Measurements from ENCODE around the gene SULT2A1. TPM values are rescaled to one million over a fixed set of nuclear protein-coding genes. Genes with fewer than 3 reads are reported as not detected.
"Not testable (repeated sequence)": the region's sequence is repeated elsewhere in the genome, so short reads cannot be mapped to it uniquely, and the experiment has no call there.

SULT2A1 gene
- polyA plus RNA-seq (2013, experiment 1 of 2; ENCODE audit: insufficient read length) = 0.06 TPM
- polyA plus RNA-seq (2013, experiment 2 of 2; ENCODE audit: insufficient read length) = 0.06 TPM

DNA sequence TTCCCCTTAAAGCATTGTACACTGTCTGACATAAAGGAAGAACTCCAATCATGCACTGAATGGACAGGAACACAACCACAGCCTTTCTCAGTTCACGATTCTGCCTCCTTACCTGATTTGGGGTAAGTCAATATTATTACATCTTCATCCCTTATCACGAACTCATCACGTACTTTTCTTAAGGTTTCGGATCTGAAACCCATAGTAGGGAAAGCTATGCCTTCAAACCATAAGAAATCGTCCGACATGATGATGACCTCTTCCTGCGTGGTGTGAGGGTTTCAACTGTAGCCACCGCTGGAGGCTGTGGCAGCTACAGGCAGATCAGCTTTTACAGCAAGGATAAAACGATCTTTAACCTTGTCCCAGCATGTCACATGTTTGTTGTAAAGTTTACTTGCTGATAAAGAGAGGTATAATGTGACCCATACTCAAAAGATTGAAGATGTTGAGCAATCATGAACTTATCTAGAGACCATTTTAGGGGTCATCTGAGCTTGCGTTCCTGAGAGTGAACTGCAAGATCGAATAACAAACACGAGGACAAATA lies at the start of gene SULT2A1:
SULT2A1 (minus strand) TSS at position 306 of the 550 bp plus-strand sequence; CDS start at position 248, 58 bp downstream.
- no peak for DNase-seq

- DNase-seq = not testable (repeated sequence)
These were observed 42.5 kb upstream of the SULT2A1 start for GRCh38 chr19:47928581-47928980.

DNA sequence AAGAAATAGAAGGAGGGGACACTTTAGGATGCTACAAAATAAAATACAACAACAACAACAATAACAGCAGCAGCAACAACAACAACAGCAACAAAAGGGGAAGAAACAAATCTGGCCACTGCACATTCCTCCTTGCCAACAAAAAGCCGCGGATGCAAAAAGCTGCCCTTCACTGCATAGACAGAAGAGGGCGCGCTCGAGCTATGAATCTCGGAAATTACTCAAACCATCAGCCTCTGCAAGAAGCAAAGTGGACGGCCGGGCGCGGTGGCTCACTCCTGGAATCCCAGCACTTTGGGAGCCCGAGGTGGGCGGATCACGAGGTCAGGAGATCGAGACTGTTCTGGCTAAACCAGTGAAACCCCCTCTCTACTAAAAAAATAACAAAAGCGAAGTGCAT lies 34.0 kb upstream of the SULT2A1 start:
- not testable (repeated sequence) for DNase-seq

- DNase-seq = not testable (repeated sequence)
These were observed 24.1 kb upstream of the SULT2A1 start for GRCh38 chr19:47910191-47910590.

GRCh38 chr19:47909350-47909749 lies 23.2 kb upstream of the SULT2A1 start:
- not testable (repeated sequence) for DNase-seq

GRCh38 chr19:47901370-47901769 lies 15.3 kb upstream of the SULT2A1 start:
- no peak for DNase-seq

GRCh38 chr19:47899335-47899734 lies 13.2 kb upstream of the SULT2A1 start:
- no peak for DNase-seq

DNA sequence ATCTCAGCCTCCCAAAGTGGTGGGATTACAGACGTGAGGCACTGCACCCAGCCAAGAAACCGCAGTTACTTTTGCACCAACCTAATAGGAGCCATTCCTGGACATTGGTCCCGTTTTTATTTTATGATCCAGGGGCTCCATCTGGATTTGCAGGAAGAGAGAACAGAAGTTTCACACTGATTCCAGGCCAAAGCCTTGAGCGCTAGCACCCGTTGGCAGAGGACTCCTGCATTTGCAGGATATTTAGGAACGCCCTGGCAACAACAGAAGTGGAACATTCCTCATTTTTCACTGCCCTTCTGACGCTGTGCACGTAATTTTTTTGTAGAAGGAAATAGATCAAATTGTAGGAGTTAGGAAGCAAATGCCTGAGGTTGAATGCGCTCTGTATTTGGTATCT lies 11.7 kb upstream of the SULT2A1 start:
- no peak for DNase-seq

DNA sequence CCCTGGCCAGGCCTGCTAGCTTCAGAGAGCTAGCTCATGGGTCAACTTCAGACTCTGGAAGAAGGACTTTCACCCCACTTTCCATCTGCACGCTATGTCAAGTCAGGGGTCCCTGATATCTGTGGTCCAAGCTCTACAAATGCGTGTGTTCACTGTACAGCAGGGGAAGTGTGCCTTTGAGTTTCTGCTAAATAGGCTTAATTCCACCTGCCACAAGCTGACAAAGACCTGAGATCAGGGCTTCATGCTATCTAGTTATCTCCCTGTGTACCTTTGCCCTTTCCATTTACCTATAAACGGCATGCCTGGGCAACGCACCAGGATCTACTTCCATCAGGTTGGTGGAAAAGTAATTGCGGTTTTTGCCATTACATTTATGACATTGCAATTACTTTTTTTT lies 10.7 kb upstream of the SULT2A1 start:
- no peak for DNase-seq

DNA sequence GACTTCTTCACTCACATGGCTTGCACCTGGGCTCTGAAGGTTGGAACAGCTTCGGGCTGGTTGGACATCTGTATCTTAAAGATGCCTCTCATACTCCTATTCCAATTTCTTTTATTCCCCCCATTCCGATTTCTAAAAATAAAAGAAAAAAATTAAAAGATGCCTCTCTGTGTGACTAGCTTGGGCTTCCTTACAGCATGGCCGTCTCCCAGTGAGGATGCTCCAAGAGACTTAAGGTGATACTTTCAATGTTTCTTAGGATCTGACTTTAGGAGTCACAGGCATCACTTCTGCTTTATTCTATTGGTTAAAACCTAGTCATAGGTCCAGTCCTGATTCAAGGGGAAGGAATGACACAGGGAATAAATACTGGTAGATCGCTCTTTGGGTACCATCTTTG lies 9.9 kb upstream of the SULT2A1 start:
- DNase-seq = no peak

- no peak for DNase-seq
These were observed 9.2 kb upstream of the SULT2A1 start for GRCh38 chr19:47895165-47895782.

DNA sequence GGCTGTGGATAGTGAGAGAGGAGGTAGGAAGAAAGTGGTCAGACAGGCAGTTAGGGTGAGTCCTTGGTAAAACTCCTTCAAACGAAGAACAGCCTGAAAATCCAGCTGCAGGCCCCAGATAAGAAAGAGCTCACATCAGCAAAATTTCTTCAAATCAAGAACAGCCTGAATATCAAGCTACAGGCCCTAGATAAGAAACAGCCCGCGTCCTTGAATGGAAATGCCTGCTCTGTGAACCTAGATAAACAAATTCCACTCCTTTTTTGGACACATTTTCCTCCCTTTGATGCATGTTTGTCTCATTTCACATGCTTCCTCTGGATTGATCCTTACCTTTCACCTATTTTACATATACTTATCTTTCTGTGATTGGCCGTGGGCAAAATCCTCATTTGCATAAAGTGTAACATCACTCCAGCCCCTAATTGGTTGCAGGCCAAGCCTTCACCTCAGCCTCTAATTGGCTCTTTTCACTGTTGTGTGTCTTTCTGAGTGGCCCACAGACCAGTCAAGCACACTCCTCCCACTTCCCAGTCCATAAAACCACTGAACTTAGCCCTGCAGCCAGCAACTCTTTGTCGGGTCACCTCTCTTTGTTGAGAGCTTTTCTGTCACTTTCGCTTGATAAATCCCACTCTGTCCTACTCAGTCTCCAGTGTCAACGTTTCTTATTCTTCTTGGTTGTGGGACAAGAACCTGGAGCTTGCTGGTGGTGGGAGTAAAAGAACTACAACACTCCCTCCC lies 6.0 kb upstream of the SULT2A1 start:
- no peak for DNase-seq

DNA sequence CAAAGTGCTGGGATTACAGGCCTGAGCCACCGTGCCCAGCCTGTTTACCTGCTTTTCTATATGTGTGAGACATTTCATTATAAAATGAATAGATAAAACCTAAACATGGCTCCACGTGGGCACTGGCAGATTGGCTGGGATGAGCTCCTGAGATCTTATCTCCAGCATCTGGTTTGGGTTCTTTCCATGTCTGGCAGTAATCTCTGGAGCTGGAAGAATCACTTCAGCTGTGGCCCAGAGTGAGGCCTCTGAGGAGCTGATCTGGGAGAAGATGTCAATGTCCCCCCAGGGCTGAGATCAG lies 5.5 kb upstream of the SULT2A1 start:
- DNase-seq = no peak

DNA sequence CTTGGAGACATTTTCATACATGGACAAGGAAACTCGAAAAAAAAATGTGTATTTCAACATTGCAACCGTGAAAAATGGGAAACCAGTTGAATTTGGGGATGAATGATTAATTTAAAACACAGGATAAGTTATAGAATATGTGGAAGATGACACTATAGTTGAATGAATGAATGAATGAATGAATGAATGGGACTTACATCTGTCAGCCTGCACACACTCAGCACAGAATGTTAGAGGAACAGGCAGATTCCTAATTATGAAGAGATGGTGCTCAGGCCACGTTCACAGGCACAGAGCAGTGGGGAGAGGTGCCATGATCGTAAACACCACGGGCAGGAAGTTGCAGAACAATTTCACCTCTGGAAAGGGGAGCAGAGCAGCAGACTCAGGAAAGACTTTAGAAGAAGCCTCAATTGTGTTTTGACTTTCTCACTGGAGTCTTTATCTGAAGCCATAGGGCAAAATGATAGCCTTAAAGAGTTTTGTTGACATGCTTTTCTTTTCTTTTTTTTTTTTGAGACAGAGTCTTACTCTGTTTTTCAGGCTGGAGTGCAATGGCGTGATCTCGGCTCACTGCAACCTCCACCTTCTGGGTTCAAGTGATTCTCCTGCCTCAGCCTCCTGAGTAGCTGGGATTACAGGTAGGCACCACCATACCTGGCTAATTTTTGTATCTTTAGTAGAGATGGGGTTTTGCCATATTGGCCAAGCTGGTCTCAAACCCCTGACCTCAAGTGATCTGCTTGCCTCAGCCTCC lies 4.9 kb upstream of the SULT2A1 start:
- no peak for DNase-seq

DNA sequence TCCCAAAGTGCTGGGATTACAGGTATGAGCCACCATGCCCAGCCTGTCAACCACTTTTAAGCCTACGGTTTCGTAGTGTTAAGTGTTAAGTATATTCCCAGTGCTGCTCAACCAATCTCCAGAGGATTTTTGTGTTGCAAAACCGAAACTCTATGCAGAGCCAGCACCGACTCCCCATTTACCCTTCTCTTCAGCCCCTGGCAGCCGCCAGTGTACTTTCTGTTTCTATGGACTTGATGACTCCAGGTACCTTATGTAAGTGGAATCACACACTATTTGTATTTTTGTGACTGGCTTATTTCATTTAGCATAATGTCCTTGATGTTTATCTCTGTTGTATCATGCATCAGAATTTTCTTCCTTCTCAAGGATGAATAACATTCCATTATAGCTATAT lies 1.1 kb downstream of the SULT2A1 start:
- no peak for DNase-seq

DNA sequence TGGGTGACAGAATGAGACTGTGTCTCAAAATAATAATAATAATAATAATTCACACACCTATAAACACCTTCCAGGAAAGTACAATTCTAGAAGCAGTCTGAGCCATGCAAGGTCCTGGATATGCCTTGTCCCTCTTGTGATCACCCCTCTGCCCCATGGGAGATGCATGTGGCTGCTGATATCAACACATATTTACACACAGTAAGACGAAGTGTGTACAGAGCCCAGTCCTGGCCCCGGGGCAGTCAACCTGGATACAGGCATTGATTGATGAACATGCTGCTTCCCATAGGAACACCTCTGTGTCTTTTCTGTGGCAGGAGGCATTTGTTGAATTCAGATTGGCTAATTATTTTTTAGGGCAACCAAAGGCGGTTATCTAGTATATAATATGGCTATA lies 3.2 kb downstream of the SULT2A1 start:
- no peak for DNase-seq

- DNase-seq = no peak
These were observed 4.4 kb downstream of the SULT2A1 start for GRCh38 chr19:47881757-47882156.

DNA sequence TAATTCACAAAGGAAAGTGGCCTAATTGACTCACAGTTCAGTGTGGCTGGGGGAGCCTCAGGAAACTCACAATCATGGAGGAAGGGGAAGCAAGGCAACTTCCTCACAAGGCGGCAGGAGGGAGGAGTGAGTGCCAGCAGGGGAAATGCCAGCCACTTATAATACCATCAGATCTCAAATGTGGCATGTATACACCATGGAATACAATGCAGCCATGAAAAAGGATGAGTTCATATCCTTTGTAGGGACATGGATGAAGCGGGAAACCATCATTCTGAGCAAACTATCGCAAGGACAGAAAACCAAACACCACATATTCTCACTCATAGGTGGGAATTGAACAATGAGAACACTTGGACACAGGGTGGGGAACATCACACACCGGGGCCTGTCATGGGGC lies 6.7 kb downstream of the SULT2A1 start:
- not testable (repeated sequence) for DNase-seq

GRCh38 chr19:47878906-47879305 lies 7.2 kb downstream of the SULT2A1 start:
- no peak for DNase-seq

DNA sequence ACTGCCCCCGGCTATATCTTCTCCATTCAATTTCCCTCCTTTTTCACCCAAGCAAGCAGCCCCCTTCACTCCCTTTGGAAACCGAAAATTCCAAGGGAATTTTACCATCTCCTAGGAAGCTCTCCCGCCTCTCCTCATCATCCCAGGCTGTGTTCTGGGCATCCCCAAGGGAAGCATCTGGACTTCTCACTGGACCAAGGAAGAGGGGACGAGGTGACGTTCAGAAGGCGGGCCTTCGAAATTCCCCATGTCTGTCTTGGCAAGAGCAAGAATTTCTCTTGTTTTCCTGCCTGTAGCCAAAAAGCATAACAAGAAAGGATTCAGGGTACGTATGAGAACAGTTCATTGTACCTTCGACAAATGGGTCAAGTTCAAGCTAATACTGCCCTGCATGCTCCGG lies 20.9 kb downstream of the SULT2A1 start:
- no peak for DNase-seq

DNA sequence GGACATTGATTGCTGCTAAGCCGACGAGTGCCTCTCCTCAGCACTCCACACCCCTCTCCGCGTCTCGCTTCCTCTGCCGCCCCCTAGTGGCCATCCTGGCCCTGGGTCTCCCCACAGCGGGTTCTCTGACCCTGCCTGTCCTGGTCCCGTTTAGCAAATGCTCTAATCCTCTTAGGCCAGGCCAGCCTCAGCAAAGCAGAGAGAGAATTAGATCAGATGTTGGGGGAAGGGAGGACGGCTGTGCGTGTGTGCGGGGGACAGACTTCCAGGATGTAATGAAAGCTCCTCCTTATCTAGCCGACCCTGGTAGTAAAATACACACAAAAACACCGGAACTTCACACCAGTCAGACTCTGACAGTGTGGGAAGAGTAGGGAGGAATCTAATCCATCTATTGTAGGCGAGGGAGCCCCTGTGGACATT lies 22.6 kb downstream of the SULT2A1 start:
- peak; percentile 49 for DNase-seq

- no peak for DNase-seq
These were observed 24.5 kb downstream of the SULT2A1 start for GRCh38 chr19:47861630-47862029.

- no peak for DNase-seq
These were observed 25.4 kb downstream of the SULT2A1 start for GRCh38 chr19:47860602-47861297.

All from fibroblast of skin of abdomen (primary cell).